ENCODE results near the gene CUBN.

DNA sequence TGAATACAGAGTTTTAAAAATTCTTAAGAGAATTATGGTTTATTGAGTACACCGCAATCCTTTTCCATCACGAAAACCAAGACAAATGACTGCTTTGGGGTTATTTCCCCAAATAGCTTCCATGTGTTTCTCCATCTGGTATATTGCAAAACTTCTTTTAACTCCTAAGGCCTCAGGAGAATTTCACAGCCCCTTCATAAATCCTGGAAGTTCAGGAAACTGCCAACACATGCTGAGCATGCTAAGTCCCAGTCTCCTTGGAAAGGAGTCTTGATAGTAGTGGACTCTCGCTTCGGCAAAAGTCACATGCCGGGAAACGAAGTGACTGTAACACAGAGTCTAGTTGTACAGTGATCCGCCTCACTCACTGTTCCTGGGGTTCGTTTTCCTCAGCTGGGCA lies 224.3 kb downstream of the CUBN start:
- TF ChIP-seq, protein P1, sequence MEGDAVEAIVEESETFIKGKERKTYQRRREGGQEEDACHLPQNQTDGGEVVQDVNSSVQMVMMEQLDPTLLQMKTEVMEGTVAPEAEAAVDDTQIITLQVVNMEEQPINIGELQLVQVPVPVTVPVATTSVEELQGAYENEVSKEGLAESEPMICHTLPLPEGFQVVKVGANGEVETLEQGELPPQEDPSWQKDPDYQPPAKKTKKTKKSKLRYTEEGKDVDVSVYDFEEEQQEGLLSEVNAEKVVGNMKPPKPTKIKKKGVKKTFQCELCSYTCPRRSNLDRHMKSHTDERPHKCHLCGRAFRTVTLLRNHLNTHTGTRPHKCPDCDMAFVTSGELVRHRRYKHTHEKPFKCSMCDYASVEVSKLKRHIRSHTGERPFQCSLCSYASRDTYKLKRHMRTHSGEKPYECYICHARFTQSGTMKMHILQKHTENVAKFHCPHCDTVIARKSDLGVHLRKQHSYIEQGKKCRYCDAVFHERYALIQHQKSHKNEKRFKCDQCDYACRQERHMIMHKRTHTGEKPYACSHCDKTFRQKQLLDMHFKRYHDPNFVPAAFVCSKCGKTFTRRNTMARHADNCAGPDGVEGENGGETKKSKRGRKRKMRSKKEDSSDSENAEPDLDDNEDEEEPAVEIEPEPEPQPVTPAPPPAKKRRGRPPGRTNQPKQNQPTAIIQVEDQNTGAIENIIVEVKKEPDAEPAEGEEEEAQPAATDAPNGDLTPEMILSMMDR (IDR thresholded peaks at IDR 0.05) = no peak
- no peak for TF ChIP-seq ZFX (IDR thresholded peaks at IDR 0.05; ENCODE audit: borderline replicate concordance)

Measured in 22Rv1 (cell line).